AG09319 (cell line): ENCODE results near the gene DDOST.

ENCODE experiments used
- DNase-seq: peaks from one replicate; pipeline ENCODE4 v3.0.0-alpha.2; 2010; ENCODE audit warnings: low read depth; ENCODE audit errors: extremely low read depth
- TF ChIP-seq, protein P1 (sequence below): IDR thresholded peaks from 2 replicates; pipeline ENCODE4 v1.5.1; 2011; ENCODE audit warnings: low read depth, mild to moderate bottlenecking, inconsistent platforms, low read length, moderate library complexity

The DDOST gene

DNA sequence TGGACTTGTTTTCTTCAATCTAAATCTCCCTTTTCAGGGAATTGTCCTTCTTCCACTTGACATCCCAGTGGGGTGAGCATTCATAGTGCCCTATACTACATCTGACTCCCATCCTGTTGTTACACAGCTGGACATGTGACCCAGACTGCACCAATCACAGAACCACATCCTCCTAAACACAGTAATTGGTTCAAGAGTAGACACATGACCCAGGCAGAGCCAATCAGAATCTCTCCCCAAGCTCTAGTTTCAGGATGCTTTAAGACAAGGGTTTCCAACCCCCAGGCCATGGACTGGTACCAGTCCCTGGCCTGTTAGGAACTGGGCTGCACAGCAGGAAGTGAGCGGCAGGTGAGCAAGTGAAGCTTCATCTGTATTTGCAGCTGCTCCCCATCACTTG, 5.6 kb upstream of the DDOST start:
- TF ChIP-seq, protein P1, sequence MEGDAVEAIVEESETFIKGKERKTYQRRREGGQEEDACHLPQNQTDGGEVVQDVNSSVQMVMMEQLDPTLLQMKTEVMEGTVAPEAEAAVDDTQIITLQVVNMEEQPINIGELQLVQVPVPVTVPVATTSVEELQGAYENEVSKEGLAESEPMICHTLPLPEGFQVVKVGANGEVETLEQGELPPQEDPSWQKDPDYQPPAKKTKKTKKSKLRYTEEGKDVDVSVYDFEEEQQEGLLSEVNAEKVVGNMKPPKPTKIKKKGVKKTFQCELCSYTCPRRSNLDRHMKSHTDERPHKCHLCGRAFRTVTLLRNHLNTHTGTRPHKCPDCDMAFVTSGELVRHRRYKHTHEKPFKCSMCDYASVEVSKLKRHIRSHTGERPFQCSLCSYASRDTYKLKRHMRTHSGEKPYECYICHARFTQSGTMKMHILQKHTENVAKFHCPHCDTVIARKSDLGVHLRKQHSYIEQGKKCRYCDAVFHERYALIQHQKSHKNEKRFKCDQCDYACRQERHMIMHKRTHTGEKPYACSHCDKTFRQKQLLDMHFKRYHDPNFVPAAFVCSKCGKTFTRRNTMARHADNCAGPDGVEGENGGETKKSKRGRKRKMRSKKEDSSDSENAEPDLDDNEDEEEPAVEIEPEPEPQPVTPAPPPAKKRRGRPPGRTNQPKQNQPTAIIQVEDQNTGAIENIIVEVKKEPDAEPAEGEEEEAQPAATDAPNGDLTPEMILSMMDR: no peak
- no peak for DNase-seq

DNA sequence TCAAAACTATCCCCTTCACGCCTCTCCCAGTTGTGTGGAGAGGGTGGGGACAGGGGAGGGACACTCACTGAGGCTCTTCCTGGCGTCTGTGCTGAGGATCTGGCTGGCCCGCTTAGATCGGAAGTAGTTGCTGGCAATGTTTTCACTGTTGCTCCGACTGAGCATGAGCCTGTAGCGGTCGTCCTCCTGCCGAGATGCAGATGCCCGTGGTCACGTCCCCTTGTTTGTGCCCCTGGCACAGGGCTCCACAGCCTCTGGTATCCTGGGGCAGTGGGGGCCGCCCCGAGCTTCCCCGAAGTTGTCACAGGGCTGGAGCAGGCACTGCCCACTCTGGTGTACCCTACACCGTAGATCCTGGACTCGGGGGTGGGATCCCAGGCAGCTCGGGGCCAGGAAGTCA, 5.0 kb upstream of the DDOST start:
- TF ChIP-seq, protein P1: no peak
- DNase-seq: no peak

DNA sequence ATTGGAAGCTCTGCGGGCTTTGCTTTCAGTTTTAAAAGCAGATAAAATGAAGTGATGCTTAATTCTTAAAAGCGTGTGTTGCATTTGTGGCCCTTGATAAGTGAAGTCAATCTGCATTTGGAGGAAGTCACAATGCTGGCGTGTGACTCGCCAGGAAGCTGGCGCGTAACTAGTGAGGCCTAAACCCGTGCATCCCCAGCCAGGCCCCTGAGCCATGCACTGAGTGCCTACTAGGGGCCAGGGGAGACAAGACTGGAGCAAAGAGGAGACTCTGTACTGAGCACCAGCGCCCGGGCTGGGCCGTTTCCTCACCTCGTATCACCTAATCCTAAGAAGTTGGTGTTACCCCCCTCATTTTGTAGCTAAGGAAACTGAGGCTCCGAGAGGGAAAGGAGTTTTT, 4.6 kb upstream of the DDOST start:
- DNase-seq: no peak
- TF ChIP-seq, protein P1: no peak

DNA sequence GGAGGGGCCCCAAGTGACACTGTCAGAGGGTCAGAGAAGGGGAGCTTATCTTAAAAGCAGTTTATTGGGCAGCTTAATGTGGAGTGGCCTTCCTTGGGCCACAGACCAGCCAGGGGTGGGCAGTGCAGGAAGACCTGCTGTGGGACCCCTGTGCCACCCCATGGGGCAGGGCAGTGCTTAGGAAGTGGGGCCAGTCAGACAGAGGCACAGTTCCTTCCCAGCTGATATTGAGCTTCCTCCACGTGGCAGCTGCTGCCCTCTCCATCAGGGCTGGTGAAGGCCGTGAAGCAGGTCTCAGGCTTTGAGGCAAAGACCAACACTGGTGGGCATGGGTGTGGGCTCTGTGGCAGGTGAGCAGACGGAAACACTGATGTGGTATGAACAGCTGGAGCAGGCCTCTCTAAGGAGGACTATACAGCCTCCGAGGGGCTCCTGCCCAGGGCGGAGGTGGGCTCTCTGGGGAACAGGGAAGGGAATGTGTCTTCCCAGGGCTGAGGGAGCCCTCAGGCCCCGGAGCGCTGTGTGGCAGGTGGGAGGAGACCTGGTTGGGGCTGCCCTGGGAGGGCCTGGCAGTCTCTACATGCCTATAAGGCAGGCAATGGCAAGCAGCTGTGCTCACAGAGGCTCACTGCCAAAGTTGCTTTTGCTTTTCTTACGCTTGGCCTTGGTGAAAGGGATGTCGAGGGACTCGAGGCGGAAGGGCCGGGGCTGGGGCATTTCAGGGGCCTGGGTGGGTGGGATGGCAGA, 3.0 kb upstream of the DDOST start:
- DNase-seq: no peak
- TF ChIP-seq, protein P1: no peak

DNA sequence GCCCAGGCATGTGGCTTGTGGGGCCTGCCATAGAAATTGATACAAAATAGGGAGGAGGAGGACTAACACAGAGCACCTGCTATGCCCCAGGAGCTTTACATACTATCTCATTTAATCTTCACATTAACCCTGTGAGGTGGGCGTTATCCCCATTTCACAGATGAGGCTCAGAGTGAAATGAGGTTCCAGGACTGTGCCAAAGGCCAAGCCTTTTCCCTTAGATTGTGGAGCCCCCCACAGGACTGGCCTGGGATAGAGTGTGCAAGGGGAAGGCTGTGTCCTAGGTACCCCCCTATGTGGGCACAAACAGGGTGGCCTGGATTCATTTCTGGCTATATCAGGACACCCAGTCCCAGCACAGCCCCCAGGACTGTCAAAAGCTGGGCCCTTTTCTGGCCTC, 2.2 kb upstream of the DDOST start:
- no peak for DNase-seq
- TF ChIP-seq, protein P1: no peak

DNA sequence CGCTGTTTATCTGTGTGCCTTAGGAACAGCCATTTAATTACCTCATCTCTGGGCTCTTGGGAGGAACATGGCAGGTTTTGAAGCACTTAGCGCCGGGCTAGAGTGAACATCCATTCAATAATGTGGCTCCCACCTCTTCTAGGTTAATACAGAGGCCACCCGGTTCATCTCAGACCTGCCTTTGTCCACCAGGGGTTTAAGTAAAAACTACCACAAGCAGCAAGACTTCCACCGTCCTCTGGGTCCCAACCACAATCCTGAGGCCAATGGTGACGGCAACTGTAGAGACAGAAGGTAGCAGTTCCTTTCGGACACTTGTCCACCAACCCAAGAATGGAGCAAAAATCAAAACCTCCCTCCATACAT, 924 bp upstream of the DDOST start:
- TF ChIP-seq, protein P1: no peak
- no peak for DNase-seq

DNA sequence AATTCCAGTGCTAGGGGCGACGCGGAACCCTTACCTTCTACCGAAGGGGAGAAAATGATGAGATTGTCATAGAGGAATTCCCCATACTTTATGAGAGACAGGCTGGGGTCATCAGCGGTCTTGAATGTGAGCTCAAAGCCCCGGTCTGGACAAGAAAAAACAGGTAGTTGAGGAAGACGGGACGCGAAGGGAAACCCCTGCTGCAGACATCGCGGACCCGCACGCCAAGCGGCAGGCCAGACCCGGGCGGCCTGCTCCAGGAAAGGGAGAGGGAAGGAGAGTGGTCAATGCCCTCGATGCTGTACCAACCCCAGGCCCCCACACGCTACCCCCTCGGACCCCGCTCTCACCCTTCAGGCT, 342 bp downstream of the DDOST start:
- DNase-seq: no peak
- TF ChIP-seq, protein P1: no peak
